DND-41 (cell line): Measurements from ENCODE around the gene HGFAC.

Experiments used
- ATAC-seq: fragments of 200-7000 bp; cut with Tn5 transposase; 3 replicates; pipeline ENCODE4 v1.9.1; 2021; ENCODE audit warnings: low read depth; ENCODE audit not compliant: insufficient read depth
- DNase-seq: peaks from one replicate; pipeline ENCODE4 v3.0.0-alpha.2; 2020
- H2AFZ ChIP-seq: 2 replicates; pipeline ENCODE4 v1.6.0; 2012; ENCODE audit warnings: low read depth, low read length
- H3K27ac ChIP-seq: 2 replicates; pipeline ENCODE4 v1.5.1; 2012; ENCODE audit warnings: low read length, inconsistent platforms
- H3K27me3 ChIP-seq: fragments of 200-600 bp; sonication (generic); 2 replicates; pipeline ENCODE4 v1.6.0; 2012; ENCODE audit warnings: low read length, mild to moderate bottlenecking, inconsistent platforms; ENCODE audit not compliant: insufficient read depth, poor library complexity
- H3K36me3 ChIP-seq: 2 replicates; pipeline ENCODE4 v1.5.1; 2012; ENCODE audit warnings: low read length, inconsistent platforms; ENCODE audit not compliant: insufficient read depth
- H3K4me1 ChIP-seq: 2 replicates; pipeline ENCODE4 v1.5.1; 2012; ENCODE audit warnings: mild to moderate bottlenecking, low read length; ENCODE audit not compliant: insufficient read depth
- H3K4me2 ChIP-seq: 2 replicates; pipeline ENCODE4 v1.6.0; 2012; ENCODE audit warnings: mild to moderate bottlenecking, moderate library complexity, low read length, inconsistent platforms; ENCODE audit not compliant: insufficient read depth
- H3K4me3 ChIP-seq, 2 experiments: fragments of 200-600 bp in 1 of 2; shearing (Covaris generic) in 1 of 2; 2 replicates each; pipeline ENCODE4 v1.5.1; 2012 to 2016; ENCODE audit warnings: inconsistent platforms in 2 of 2, low read length in 2 of 2, mild to moderate bottlenecking in 2 of 2, low read depth in 1 of 2, moderate library complexity in 1 of 2
- H3K79me2 ChIP-seq: 2 replicates; pipeline ENCODE4 v1.6.0; 2012; ENCODE audit warnings: low read length, inconsistent platforms; ENCODE audit not compliant: insufficient read depth
- H3K9ac ChIP-seq: 2 replicates; pipeline ENCODE4 v1.6.0; 2012; ENCODE audit warnings: low read depth, mild to moderate bottlenecking, inconsistent platforms, low read length, moderate library complexity
- H3K9me3 ChIP-seq: 2 replicates; pipeline ENCODE4 v1.5.1; 2012; ENCODE audit warnings: low read length, moderate library complexity, mild to moderate bottlenecking, inconsistent platforms; ENCODE audit not compliant: insufficient read depth, severe bottlenecking
- H4K20me1 ChIP-seq: 2 replicates; pipeline ENCODE4 v1.6.0; 2012; ENCODE audit warnings: low read length; ENCODE audit not compliant: insufficient read depth
- CTCF ChIP-seq: IDR thresholded peaks from 2 replicates; pipeline ENCODE4 v1.5.1; 2012; ENCODE audit warnings: borderline replicate concordance, low read length, moderate library complexity, mild to moderate bottlenecking; ENCODE audit not compliant: poor library complexity, severe bottlenecking; ENCODE audit errors: extremely low read depth
- EZH2 ChIP-seq: IDR thresholded peaks from 3 replicates; pipeline ENCODE4 v1.6.1; 2012; ENCODE audit warnings: borderline replicate concordance, low read depth, mild to moderate bottlenecking, moderate library complexity, low read length, inconsistent platforms; ENCODE audit not compliant: severe bottlenecking

HGFAC gene

GRCh38 chr4:3447431-3448395, 5.9 kb downstream of the HGFAC start:
- no peak for DNase-seq

DNA sequence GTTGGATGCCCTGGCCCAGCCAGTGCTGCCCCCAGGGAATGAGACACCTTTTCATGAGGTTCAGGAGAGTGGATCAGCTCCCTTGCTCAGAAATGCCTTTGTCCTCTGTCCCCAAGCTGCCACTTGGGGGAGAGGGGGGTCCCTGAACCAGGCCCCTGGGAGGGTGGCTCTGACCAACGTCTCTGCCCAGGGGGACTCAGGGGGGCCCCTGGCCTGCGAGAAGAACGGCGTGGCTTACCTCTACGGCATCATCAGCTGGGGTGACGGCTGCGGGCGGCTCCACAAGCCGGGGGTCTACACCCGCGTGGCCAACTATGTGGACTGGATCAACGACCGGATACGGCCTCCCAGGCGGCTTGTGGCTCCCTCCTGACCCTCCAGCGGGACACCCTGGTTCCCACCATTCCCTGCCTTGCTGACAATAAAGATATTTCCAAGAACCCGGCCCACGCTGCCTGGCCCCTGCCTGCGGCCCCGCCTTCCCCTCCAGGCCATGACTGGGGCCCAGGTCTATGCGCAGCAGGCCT, 7.3 kb downstream of the HGFAC start:
- TF ChIP-seq EZH2, result no peak
- no peak for TF ChIP-seq CTCF
- Histone ChIP-seq H3K9me3 (no peaks in the 10 kb centered on the region), H4K20me1 (no peaks in the 10 kb centered on the region), H3K9ac (no peak overlapping the region), H3K36me3 (no peaks in the 10 kb centered on the region), H3K4me2 (no peak overlapping the region), H2AFZ (no peak overlapping the region), H3K79me2 (no peaks in the 10 kb centered on the region), H3K4me1 (no peaks in the 10 kb centered on the region), H3K4me3 (no peak overlapping the region), H3K27me3 (no peaks in the 10 kb centered on the region), H3K27ac (no peak overlapping the region)
- ATAC-seq (no peak), DNase-seq (no peak)

More at GRCh38 chr4:3447431-3448395, 5.9 kb downstream of the HGFAC start:
- Histone ChIP-seq H2AFZ (no peak overlapping the region), H3K9me3 (no peaks in the 10 kb centered on the region), H3K79me2 (no peaks in the 10 kb centered on the region), H3K4me2 (no peak overlapping the region), H3K27me3 (no peaks in the 10 kb centered on the region), H4K20me1 (peaks cover 6% of the 10 kb centered on the region; the same call in 1 of the 2 replicates), H3K27ac (no peak overlapping the region), H3K4me3 (no peak overlapping the region), H3K9ac (no peak overlapping the region), H3K4me1 (no peaks in the 10 kb centered on the region), H3K36me3 (no peaks in the 10 kb centered on the region)
- no peak for TF ChIP-seq EZH2
- TF ChIP-seq CTCF, result no peak
- no peak for ATAC-seq

DNA sequence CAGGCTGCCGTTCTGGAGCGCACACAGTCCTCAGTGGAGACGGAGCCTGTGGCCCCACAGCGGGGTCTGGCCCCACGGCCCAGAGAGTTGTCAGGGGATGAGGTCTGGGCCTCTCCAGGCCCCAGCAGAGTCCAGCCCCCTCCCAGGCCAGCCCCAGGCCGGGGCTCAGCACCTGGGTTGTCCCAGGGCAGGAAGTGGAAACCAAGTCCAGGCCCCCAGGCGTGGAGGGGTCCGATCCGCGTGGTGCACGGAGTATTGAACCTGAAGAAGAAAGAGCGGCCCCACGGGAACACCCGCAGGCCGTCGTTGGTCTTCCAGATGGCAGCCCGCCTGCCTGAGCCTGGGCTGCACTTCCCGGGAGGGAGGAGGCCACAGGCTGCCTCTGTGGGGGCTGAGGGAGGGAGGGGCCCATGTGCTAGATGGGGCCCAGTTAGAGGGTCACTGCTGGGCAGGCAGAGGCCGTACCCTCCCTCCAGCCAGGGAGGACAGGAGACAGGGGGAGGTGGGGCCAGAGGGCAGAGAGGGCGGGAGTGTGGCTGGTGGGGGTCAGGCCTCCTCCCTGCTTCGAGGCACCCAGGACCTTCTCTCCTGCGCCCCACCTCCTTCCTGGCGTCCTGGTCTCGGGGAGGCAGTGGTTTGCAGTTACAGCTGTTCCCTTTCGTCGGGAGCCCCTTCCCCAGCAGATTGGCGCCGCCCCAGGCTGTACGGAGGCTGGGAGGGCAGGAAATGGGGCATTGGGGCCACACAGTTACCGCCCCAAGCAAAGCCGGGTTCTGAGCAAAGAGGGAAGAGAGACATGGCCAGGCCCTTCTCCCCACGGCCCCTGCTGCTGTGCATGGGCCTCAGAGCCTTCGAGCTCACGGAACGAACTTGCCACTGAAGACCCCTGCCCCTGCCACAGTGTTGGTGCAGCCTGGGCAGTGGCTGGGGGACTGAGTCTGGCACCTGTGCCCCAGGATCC, 8.1 kb downstream of the HGFAC start:
- Histone ChIP-seq H3K27me3 (no peaks in the 10 kb centered on the region), H3K9ac (no peak overlapping the region), H3K4me3 (no peak overlapping the region), H4K20me1 (no peaks in the 10 kb centered on the region), H2AFZ (no peak overlapping the region), H3K4me2 (no peak overlapping the region), H3K27ac (no peak overlapping the region), H3K79me2 (no peaks in the 10 kb centered on the region), H3K9me3 (no peaks in the 10 kb centered on the region), H3K4me1 (no peaks in the 10 kb centered on the region), H3K36me3 (no peaks in the 10 kb centered on the region)
- TF ChIP-seq CTCF (no peak), EZH2 (no peak)
- DNase-seq (no peak), ATAC-seq (no peak)
